Keratinocyte (primary cell): ENCODE measurements around the gene LPAR3. TPM values are rescaled to one million over a fixed set of nuclear protein-coding genes. Genes with fewer than 3 reads are reported as not detected.

Source experiments
- DNase-seq: peaks from one replicate; pipeline ENCODE4 v3.0.0-alpha.2; 2011; ENCODE audit warnings: low read depth, missing footprints, low spot score
- FAIRE-seq: peaks from 2 replicates; lab custom pipeline; 2011; peaks lifted over from hg19 to GRCh38; lab: Jason Lieb, UNC
- H2AFZ ChIP-seq: 2 replicates; pipeline ENCODE4 v1.6.0; 2012; ENCODE audit warnings: low read length, control low read depth, inconsistent platforms; ENCODE audit not compliant: control insufficient read depth
- H3K27ac ChIP-seq: 2 replicates; pipeline ENCODE4 v1.5.1; 2011; ENCODE audit warnings: low read length; ENCODE audit not compliant: control insufficient read depth, insufficient read depth
- H3K27me3 ChIP-seq: 3 replicates; pipeline ENCODE4 v1.6.0; 2011; ENCODE audit warnings: low read length; ENCODE audit not compliant: control insufficient read depth, insufficient read depth; ENCODE audit errors: extremely low read depth
- H3K36me3 ChIP-seq, 2 experiments: 2 replicates in 1 of 2; 3 replicates in 1 of 2; pipeline ENCODE4 v1.5.1; 2011; ENCODE audit warnings: low read length in 2 of 2, mild to moderate bottlenecking in 1 of 2; ENCODE audit not compliant: control insufficient read depth in 2 of 2, insufficient read depth in 2 of 2; ENCODE audit errors: extremely low read depth in 1 of 2
- H3K4me1 ChIP-seq: 3 replicates; pipeline ENCODE4 v1.5.1; 2011; ENCODE audit warnings: low read length; ENCODE audit not compliant: control insufficient read depth, insufficient read depth; ENCODE audit errors: extremely low read depth
- H3K4me2 ChIP-seq: 3 replicates; pipeline ENCODE4 v1.6.0; 2011; ENCODE audit warnings: low read depth, low read length; ENCODE audit not compliant: control insufficient read depth, insufficient read depth; ENCODE audit errors: extremely low read depth
- H3K4me3 ChIP-seq, 3 experiments: fragments of 200-600 bp in 1 of 3; sonication (generic) in 1 of 3; 2 replicates in 2 of 3; 3 replicates in 1 of 3; pipeline ENCODE4 v1.5.1; 2011 to 2016; ENCODE audit warnings: low read length in 3 of 3, mild to moderate bottlenecking in 3 of 3, control low read depth in 2 of 3, inconsistent platforms in 1 of 3, low read depth in 1 of 3, mixed read lengths in 1 of 3, mixed run types in 1 of 3, moderate library complexity in 1 of 3; ENCODE audit not compliant: control insufficient read depth in 2 of 3, insufficient read depth in 2 of 3; ENCODE audit errors: extremely low read depth in 1 of 3
- H3K79me2 ChIP-seq: 2 replicates; pipeline ENCODE4 v1.6.0; 2012; ENCODE audit warnings: low read length; ENCODE audit not compliant: control insufficient read depth, insufficient read depth
- H3K9ac ChIP-seq: 3 replicates; pipeline ENCODE4 v1.6.0; 2011; ENCODE audit warnings: low read length; ENCODE audit not compliant: control insufficient read depth, insufficient read depth; ENCODE audit errors: extremely low read depth
- H3K9me1 ChIP-seq: 3 replicates; pipeline ENCODE4 v1.6.0; 2011; ENCODE audit warnings: low read length; ENCODE audit not compliant: control insufficient read depth, insufficient read depth; ENCODE audit errors: extremely low read depth
- H3K9me3 ChIP-seq: 2 replicates; pipeline ENCODE4 v1.5.1; 2012; ENCODE audit warnings: low read depth, low read length; ENCODE audit not compliant: control insufficient read depth
- H4K20me1 ChIP-seq: 3 replicates; pipeline ENCODE4 v1.6.0; 2011; ENCODE audit warnings: low read length; ENCODE audit not compliant: control insufficient read depth, insufficient read depth; ENCODE audit errors: extremely low read depth
- CTCF ChIP-seq, 3 experiments: IDR thresholded peaks in 1 of 3; conservative IDR thresholded peaks in 1 of 3; optimal IDR thresholded peaks in 1 of 3; 2 replicates in 2 of 3; 3 replicates in 1 of 3; pipeline versions ENCODE3 to v1.5.1; 2011; ENCODE audit warnings: low read length in 3 of 3, mild to moderate bottlenecking in 3 of 3, moderate library complexity in 2 of 3, control low read depth in 1 of 3, inconsistent platforms in 1 of 3; ENCODE audit not compliant: insufficient read depth in 2 of 3; ENCODE audit errors: extremely low read depth in 1 of 3
- EZH2 ChIP-seq: IDR thresholded peaks from one replicate; pipeline ENCODE4 v1.6.1; 2012; ENCODE audit warnings: inconsistent platforms, mild to moderate bottlenecking, low read length, moderate library complexity
- dilution Hi-C: fragments of 300-500 bp; cut with MboI; formaldehyde crosslinking; loops from one replicate; pipeline ENCODE4 v1.7.0; 2020; ENCODE audit warnings: low sequenced_read_pairs; ENCODE audit not compliant: extremely low pct_ligation_motif_present
- polyA plus RNA-seq, 5 experiments: library from polyadenylated mRNA; depleted of rRNA in 3 of 5; stranded (reverse) in 3 of 5; stranded (forward) in 1 of 5; unstranded in 1 of 5; fragments of >200 nt; gene quantifications; 1 replicate in 1 of 5; 2 replicates in 3 of 5; 3 replicates in 1 of 5; pipeline versions ENCODE4 v1.2.1 to v1.2.3, GENCODE V29; 2011 to 2012; ENCODE audit warnings: missing spikeins in 2 of 5, low read depth in 1 of 5, low replicate concordance in 1 of 5

The LPAR3 gene
- polyA plus RNA-seq, 1 donor (not counting 4 experiments of a cell fraction or from before 2014, with no cell fraction given) = 42.1 TPM

- H3K4me3 ChIP-seq = no peak overlapping the region
- TF ChIP-seq EZH2 = no peak
- TF ChIP-seq CTCF (optimal IDR thresholded peaks at IDR 0.05 in 1 of 3, IDR thresholded peaks at IDR 0.05 in 1 of 3, conservative IDR thresholded peaks at IDR 0.05 in 1 of 3; ENCODE audit: extremely low read depth in 1 of 3, insufficient read depth in 2 of 3, low read length in 3 of 3) = no peak
- FAIRE-seq (no peak), DNase-seq (no peak)
- H3K27ac ChIP-seq = no peak overlapping the region
- H2AFZ ChIP-seq = no peak overlapping the region
- H3K9me1 ChIP-seq = no peaks in the 10 kb centered on the region
- H3K9ac ChIP-seq = no peak overlapping the region
- H3K9me3 ChIP-seq = no peaks in the 10 kb centered on the region
- H3K27me3 ChIP-seq = no peaks in the 10 kb centered on the region
- peaks cover 45% of the 10 kb centered on the region for H3K79me2 ChIP-seq
- H3K4me2 ChIP-seq = no peak overlapping the region
- peaks cover 20% of the 10 kb centered on the region for H3K4me1 ChIP-seq
- no peaks in the 10 kb centered on the region for H4K20me1 ChIP-seq
- dilution Hi-C loops = no loop called here
- peaks cover 0 to 13% of the 10 kb centered on the region in 2 experiments for H3K36me3 ChIP-seq
These were observed 62.9 kb downstream of the LPAR3 start for GRCh38 chr1:84830136-84830535.

- dilution Hi-C loops = no loop called here
- FAIRE-seq = no peak
- H3K79me2 ChIP-seq = peaks cover 47% of the 10 kb centered on the region
These were observed 65.0 kb downstream of the LPAR3 start for GRCh38 chr1:84827976-84828375.

More at GRCh38 chr1:84827976-84828375, 65.0 kb downstream of the LPAR3 start:
- Histone ChIP-seq H3K4me2 (no peak overlapping the region), H3K9ac (no peak overlapping the region), H4K20me1 (no peaks in the 10 kb centered on the region), H3K4me3 (no peak overlapping the region), H3K27me3 (no peaks in the 10 kb centered on the region), H3K9me1 (no peaks in the 10 kb centered on the region), H3K9me3 (no peaks in the 10 kb centered on the region), H3K36me3 (peaks cover 0 to 9% of the 10 kb centered on the region in 2 experiments), H2AFZ (no peak overlapping the region), H3K4me1 (no peaks in the 10 kb centered on the region), H3K27ac (no peak overlapping the region)
- TF ChIP-seq CTCF (optimal IDR thresholded peaks at IDR 0.05 in 1 of 3, IDR thresholded peaks at IDR 0.05 in 1 of 3, conservative IDR thresholded peaks at IDR 0.05 in 1 of 3; ENCODE audit: extremely low read depth in 1 of 3, insufficient read depth in 2 of 3, low read length in 3 of 3) (no peak), EZH2 (no peak)
- no peak for DNase-seq
